ENCODE data around the gene G0S2. TPM values are rescaled to one million over a fixed set of nuclear protein-coding genes. Genes with fewer than 3 reads are reported as not detected.

G0S2 gene
- total RNA-seq, 1 donor from 2014 or later: 418 TPM

DNA sequence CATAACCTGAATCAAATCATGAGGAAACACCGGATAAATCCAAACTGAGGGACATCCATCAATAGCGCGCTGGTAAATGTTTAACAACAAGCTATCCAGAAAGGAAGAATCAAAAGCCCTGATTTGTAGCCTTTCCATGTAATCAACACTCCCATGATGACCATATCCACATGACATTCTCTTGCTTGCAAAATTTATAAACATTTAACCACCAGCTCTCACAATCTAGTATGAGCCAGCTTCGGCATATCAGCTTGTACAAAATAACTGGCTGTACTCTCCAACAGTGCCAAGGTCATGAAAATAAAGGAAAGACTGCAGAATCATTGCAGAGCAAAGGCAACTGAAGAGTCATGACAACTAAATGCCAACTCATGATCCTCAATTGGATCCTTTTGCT is 45.1 kb downstream of the G0S2 start:
- H3K36me3 ChIP-seq (ENCODE audit: control insufficient read depth, insufficient read depth, low read length): no peaks in the 10 kb centered on the region
- DNase-seq (ENCODE audit: low read depth) (no peak), FAIRE-seq (no peak)
- no peaks in the 10 kb centered on the region for H3K27me3 ChIP-seq (ENCODE audit: control insufficient read depth, insufficient read depth, low read length)
- no peak overlapping the region for H3K4me3 ChIP-seq (ENCODE audit: low read depth, low read length)
- TF ChIP-seq, protein P1, sequence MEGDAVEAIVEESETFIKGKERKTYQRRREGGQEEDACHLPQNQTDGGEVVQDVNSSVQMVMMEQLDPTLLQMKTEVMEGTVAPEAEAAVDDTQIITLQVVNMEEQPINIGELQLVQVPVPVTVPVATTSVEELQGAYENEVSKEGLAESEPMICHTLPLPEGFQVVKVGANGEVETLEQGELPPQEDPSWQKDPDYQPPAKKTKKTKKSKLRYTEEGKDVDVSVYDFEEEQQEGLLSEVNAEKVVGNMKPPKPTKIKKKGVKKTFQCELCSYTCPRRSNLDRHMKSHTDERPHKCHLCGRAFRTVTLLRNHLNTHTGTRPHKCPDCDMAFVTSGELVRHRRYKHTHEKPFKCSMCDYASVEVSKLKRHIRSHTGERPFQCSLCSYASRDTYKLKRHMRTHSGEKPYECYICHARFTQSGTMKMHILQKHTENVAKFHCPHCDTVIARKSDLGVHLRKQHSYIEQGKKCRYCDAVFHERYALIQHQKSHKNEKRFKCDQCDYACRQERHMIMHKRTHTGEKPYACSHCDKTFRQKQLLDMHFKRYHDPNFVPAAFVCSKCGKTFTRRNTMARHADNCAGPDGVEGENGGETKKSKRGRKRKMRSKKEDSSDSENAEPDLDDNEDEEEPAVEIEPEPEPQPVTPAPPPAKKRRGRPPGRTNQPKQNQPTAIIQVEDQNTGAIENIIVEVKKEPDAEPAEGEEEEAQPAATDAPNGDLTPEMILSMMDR (IDR thresholded peaks at IDR 0.05; ENCODE audit: insufficient read depth, low read length, severe bottlenecking): no peak

DNA sequence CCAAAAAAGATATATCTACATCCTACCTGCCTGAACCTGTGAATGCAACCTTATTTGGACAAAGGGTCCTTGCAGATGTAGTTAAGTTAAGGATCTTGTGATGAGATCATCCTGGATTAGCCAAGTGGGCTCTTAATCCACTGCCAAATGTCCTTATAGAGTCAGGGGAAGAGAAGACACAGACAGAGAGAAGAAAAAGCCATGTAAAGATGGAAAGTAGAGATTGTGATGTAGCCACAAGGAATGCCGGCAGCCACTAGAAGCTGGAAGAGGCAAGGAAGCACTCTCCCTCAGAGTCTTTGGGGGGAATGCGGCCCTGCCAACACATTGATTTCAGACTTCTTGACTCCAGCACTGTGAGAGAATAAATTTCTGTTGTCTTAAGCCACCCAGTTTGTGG is 45.6 kb downstream of the G0S2 start:
- FAIRE-seq (no peak), DNase-seq (ENCODE audit: low read depth) (no peak)
- no peaks in the 10 kb centered on the region for H3K36me3 ChIP-seq (ENCODE audit: control insufficient read depth, insufficient read depth, low read length)
- H3K4me3 ChIP-seq (ENCODE audit: low read depth, low read length): no peak overlapping the region
- H3K27me3 ChIP-seq (ENCODE audit: control insufficient read depth, insufficient read depth, low read length): no peaks in the 10 kb centered on the region
- TF ChIP-seq, protein P1 (IDR thresholded peaks at IDR 0.05; ENCODE audit: insufficient read depth, low read length, severe bottlenecking): no peak

DNA sequence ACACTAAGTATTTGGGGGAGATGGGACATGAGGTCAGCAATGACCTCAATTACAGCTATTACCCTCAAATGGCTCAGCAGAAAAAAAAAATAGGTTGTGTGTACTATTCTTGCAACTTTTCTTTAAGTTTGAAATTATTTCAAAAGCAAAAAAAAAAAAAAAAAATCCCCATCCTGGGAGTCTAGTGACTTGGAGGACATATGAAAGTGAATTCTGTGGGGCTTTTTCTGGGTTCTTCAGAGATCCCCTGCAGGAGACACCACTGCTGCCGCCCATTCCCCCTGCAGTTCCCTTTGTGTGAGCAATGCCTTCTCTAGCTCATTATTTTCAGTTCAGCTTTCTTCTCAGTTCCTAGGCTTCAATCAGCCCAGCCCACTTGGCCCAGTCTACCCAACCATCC is 46.1 kb downstream of the G0S2 start:
- H3K27me3 ChIP-seq (ENCODE audit: control insufficient read depth, insufficient read depth, low read length): no peaks in the 10 kb centered on the region
- no peak overlapping the region for H3K4me3 ChIP-seq (ENCODE audit: low read depth, low read length)
- no peaks in the 10 kb centered on the region for H3K36me3 ChIP-seq (ENCODE audit: control insufficient read depth, insufficient read depth, low read length)
- DNase-seq (ENCODE audit: low read depth) (no peak), FAIRE-seq (no peak)
- TF ChIP-seq, protein P1 (IDR thresholded peaks at IDR 0.05; ENCODE audit: insufficient read depth, low read length, severe bottlenecking): no peak

DNA sequence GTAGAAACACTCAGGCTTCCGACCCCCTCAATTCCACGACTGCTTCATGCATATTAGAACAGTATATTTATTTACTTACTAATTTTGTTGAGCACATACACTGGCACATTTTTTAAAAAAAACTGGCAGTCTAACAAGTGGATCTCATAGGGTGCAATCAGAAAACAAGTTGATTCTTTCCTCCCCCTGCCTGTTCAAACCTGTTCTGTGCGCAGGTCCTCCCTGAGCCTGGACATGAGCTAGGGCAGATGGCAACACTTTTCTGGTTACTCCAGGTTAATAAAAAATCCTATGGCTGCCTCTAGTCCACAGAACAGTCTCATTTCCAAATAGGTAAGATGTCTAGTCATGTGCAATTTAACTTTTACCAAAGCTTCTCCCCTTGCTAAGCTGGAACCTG is 48.1 kb downstream of the G0S2 start:
- Histone ChIP-seq H3K4me3 (ENCODE audit: low read depth, low read length) (no peak overlapping the region), H3K36me3 (ENCODE audit: control insufficient read depth, insufficient read depth, low read length) (no peaks in the 10 kb centered on the region), H3K27me3 (ENCODE audit: control insufficient read depth, insufficient read depth, low read length) (no peaks in the 10 kb centered on the region)
- TF ChIP-seq, protein P1 (IDR thresholded peaks at IDR 0.05; ENCODE audit: insufficient read depth, low read length, severe bottlenecking): no peak
- peak; percentile 79 for DNase-seq (ENCODE audit: low read depth)
- no peak for FAIRE-seq

DNA sequence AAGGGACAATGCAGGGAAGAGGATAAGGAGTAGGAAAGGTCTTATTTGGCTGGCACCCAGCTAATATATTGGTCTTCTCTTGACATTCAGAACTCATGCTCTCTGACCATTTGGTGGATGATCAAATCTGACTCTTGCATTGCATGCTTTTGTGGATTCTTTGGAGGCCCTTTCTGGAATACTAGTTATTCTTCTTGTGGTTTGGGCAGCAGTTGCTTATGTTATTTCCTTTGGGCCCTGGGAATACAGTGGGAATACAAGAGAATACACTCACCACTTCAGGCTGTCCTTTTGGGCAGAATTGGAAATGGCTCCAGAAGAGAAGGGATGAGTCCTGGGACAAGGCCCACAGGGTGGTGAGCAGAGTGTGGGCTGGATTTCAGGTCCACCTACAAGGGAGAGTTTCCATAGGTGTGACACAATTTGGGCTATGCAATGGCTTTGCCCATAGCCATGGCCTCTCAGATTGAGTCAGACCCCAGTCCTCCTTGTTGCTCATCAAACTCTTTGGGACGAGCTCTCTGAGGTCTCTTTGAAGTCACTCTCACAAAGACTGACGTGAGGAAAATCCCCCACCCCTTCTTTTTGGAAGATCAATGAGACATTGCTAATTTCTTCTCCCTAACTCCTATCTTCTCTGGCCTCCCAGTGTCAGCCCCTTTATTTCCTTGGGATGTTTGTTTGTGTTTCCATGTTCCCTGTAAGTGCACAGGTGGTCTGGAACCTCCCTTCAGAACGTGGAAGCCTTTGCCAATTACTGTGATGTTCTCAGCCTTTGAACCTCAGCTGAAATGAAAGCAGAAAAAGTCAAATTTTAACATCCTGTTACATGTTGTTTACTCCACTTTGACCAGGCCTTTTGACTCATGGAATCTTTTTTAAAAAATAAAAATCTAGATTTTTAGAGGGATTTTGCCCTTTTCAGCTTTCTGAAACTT is 48.8 kb downstream of the G0S2 start:
- TF ChIP-seq, protein P1 (IDR thresholded peaks at IDR 0.05; ENCODE audit: insufficient read depth, low read length, severe bottlenecking): no peak
- Histone ChIP-seq H3K36me3 (ENCODE audit: control insufficient read depth, insufficient read depth, low read length) (no peaks in the 10 kb centered on the region), H3K4me3 (ENCODE audit: low read depth, low read length) (no peak overlapping the region), H3K27me3 (ENCODE audit: control insufficient read depth, insufficient read depth, low read length) (no peaks in the 10 kb centered on the region)
- no peak for FAIRE-seq
- no peak for DNase-seq (ENCODE audit: low read depth)

Other genes with a start within 250 kb of the G0S2 start
- gene CAMK1G, start 91.7 kb upstream of the G0S2 start, total RNA-seq: not detected in 2 replicates
- 1,162 and 3,106 TPM in 2 replicates for gene LAMB3, start 23.0 kb upstream of the G0S2 start, total RNA-seq
- gene HSD11B1, start 29.4 kb downstream of the G0S2 start, total RNA-seq: 4.1 and 10.5 TPM in 2 replicates
- gene TRAF3IP3, start 80.6 kb downstream of the G0S2 start, total RNA-seq: not detected in 2 replicates
- 6.8 and 11.6 TPM in 2 replicates for gene C1orf74, start 109.1 kb downstream of the G0S2 start, total RNA-seq
- gene IRF6, start 130.7 kb downstream of the G0S2 start, total RNA-seq: 175 and 226 TPM in 2 replicates
- 2.9 and 6.3 TPM in 2 replicates for gene UTP25, start 152.6 kb downstream of the G0S2 start, total RNA-seq